Limb (tissue), 2 donors: ENCODE measurements around the gene ZNF778.

ENCODE experiments used
- DNase-seq, 2 donors: peaks; one replicate each; pipeline ENCODE4 v3.0.0-alpha.2; 2016; ENCODE audit errors: extremely low spot score in 2 of 2

The ZNF778 gene

DNA sequence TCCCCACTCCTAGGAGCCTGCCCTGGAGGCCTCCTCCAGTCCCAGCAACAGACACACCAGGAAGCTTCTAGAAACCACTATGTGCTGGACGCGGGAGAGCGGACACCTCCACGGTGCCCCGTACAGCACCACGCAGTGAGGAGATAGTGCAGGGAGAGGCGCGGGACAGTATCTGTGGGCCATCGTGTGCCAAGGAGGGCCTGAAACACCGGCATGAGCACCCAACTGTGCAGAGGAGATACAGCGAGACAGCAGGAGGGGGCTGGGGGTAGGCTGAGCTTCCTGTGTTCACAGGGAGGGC lies 57.7 kb downstream of the ZNF778 start:
- DNase-seq = peak in 1 of 2 donors; percentile 24

DNA sequence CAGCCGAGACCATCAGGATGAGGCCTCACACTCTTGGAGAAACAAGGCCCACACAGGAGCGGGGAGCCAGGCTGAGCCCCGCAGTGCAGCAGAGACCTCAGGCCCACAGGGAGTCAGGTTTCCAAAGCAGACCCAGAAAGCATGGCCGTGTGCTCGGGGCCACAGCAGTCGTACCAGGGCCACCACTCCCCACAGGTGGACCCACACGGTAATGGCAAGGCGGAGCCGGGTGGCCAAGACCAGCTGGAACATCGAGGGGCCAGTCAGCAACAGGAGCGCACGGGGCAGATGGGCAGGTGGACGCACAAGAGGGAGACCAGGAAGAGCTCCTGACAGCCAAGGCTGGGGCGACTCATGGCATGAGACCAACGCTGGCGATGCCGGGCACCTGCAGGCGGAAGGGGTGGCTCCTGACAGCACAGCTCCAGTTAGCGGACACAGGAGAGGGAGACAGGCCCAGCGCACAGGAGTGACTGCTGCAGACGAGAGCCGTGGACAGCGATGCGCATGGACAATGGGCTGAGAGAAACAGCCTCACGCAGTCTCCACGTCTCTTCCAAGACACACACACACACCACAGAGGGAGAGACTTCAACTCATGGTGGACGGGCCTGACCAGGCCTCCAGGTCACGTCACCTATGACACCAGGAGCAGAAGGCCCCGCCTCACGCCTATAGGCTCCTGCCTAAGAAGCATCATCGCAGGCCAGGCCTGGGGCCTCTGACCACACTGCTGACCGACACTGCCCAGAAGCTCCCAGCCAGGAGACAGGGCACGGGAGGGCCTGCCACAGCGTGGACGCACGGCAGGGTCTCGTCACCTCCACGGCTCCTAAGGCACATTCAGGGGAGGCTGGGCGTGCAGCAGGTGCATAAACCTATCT lies 58.6 kb downstream of the ZNF778 start:
- peak in 1 of 2 donors; percentile 18 for DNase-seq

DNA sequence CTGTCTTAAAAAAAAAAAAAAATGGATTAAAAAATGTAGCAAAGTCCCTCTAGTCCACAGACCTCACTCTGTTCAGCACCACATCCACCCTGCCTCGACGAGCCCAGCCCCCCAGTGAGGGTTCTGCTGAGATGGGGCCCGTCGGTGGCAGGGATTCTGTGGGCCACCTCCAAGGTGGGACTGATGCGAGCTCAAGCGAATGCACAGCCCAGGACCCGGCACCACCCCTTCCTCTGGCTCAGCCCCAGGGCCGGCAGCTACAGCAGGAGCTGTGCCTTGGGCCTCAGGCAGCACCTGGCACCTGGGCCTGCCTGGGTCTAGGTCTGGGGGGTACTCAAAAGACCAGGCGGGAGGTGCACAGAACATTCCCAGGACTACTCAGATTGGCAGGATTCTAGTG lies 59.5 kb downstream of the ZNF778 start:
- DNase-seq = no peak

DNA sequence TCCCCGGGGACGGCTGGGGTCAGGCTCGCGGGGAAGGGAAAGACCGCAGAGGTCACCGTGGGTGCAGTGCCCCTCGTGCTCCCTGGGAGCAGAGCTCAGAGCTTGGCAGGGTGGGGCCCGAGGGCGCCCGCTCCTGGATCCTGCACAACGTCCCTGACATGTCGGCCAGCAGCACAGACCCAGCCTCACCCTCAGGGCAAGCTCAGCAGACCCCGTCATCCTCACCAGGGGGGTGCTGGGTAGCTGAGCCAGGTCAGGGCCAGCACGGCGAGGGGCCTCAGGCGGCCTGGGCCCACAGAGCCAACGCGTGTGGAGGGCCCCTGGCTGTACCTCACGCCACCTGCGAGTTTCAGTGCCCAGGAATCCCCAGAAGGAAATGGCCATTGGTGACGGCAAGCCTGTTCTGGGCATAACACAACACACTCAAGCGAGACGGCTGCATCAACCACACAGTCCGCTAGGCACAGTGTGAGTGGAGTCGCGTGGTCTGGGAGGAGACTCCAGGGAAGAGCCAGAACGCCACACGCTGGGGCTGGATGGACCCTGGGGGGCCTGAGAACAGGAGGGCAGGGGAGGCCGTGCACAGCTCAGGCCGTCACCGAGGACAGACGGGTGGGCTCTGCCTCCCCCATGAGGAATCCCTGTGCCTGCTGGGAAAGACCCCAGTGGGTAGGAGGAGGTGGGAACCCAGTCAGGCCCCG lies 60.3 kb downstream of the ZNF778 start:
- peak in 1 of 2 donors; percentile 22 for DNase-seq

DNA sequence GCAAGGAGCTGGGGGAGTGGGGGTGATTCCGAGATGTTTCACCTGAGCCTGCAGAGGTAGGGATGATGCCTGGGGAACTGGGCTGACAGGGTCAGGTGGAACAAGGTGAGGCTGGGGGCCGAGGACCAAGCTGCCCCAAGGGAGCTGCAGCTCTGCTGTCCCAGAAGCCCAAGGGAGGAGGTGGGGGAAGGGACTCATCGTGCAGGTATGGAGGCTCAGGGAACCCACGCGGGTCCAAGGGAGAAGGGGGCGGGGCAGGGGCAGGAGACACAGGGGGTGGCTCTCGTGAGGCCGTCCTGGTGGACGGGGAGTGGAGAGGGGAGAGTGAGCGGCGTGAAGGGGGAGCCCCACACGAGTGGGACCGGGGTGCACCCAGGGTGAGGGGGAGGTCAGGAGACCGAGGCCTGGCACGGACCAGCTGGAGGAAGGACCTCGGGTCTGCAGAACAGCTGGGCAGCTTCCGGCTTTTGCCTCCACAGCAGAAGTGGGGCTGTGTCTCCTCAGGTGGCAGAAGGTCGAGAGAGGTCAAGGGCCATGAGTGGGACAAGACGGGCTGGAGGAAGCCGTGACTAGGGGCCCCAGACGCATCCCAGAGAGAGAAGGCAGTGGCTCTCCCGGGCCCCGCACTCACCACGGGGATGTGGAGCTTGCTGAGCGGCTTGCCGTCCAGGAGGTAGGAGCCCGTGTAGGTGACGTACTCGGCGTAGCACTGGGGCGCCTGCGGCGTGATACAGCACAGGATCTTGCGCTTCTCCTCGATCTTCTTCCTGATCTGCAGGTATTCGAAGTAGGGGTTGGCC lies 61.1 kb downstream of the ZNF778 start:
- DNase-seq = no peak

DNA sequence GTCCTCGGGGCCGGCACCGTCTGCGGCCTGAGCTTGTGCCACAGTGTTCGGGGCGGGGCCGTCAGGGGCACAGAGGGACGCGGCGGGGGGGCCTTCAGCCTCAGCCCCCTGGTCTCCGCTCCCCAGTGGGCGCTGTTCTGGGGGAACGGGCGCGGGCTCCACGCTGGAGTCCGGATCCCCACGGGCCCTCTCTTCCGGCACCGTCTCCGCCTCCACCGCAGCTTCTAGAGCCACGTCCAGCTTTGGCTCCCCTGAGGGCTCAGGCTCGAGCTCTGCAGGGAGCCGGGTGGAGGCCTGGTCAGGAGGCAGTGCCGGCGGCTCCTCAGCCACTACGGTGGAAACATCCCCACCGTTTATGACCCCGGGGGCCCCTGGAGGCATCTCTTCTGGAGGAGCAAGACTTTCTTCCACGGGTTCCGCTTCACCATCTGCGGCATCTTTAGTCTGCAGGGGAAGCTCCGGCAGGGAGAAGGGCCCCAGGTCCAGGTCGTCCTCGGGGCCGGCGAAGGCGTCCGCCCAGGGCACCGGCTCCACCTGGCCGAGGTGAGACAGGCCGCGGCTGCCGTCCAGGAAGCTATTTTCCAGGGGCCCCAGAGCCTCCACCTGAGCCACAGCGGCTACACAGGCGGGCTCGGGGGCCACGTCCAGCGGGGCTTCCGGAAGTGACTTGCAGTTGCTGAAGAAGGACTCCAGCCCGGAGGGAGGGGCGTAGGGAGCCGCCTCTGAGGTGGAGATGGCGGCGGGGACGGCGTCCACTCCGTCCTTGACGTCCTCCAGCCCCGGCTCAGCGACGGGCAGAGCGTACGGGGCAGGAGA lies 62.4 kb downstream of the ZNF778 start:
- no peak for DNase-seq

DNA sequence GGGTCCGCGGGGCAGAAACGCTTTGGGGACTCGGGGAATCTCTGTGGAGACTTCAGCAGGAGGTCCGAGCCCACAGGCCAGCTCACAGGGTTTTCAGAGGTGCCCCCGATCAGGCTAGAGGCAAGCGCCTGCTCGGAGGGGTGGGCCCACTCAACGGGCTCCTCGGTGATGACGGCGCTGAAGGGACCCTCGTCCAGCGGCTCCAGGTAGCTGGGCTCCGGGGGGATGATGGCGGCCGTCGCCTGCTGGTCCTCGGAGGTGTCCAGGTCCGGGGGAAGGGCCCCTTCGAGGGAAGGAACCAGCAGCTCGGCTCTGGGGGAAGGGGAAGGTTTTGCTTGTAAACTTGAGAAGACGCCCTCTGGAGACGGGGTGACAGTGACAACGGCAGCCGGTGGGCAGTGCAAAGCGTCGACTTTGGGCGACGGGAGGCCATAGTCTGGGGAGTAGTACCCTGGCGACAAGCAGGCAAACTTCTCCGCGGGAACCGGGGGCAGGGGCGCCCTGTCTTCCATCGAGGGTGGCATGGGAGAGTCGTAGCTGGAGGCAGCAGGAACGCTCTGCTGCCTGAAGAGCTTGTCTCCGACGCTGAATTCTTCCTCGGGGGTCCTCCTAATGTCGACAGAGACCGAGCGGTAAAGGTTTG lies 63.2 kb downstream of the ZNF778 start:
- DNase-seq = no peak

DNA sequence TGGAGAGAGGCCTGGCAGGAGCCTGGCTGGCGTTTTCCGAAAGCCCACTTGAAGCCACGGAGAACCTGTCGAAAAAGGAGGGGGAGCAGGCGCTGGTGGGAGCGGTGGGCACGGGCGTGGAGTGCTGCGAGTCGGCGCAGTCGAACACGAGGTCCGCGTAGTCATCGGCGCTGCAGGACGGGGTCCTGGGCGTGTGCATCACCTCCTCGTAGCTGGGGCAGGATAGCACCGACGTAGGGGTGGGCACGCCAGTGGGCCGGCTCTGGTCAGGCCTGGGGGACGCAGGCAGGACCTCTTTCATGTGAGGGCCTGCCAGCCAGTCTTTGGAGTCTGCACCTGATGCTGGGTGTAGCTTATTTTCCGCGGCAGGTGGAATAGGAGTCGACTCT lies 63.7 kb downstream of the ZNF778 start:
- no peak for DNase-seq

DNA sequence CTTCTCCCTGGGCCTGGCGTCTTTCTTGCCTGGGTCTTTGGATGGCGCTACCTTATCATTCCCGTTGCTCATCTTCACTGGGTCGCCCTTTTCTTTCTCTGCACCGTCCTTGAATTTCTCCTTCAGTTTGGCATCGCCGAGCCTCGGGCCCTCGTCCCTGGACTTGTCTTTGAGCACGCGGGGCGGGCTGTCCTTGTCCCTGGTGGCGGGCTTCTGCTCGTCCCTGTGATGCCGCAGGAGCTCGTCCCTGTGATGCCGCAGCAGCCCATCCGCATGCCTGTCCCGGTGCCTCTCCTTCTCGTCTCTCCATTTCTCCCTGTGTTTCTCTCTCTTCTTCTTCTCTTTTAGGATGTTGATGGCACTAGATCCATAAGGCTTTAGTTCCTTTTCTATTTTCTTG lies 64.3 kb downstream of the ZNF778 start:
- no peak for DNase-seq

DNA sequence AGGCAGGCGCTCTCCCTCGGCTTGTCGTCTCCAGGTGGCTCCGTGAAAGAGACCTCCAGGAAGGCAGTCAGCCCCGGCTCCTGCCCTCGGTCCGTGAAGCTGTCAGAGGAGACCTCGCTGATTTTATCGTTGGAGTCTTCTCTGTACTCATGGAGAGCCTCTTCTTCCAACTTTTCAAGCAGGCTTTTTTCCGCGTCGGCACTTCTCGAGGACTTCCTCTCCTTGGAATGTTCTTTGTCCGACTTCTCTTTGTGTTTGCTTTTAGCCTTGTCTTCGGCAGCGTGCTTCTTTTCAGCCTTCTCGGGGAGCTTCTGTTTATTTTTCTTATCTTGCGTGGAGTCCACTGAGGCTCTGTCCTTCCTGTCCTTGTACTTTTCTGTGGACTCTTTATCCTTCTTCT lies 65.0 kb downstream of the ZNF778 start:
- no peak for DNase-seq

DNA sequence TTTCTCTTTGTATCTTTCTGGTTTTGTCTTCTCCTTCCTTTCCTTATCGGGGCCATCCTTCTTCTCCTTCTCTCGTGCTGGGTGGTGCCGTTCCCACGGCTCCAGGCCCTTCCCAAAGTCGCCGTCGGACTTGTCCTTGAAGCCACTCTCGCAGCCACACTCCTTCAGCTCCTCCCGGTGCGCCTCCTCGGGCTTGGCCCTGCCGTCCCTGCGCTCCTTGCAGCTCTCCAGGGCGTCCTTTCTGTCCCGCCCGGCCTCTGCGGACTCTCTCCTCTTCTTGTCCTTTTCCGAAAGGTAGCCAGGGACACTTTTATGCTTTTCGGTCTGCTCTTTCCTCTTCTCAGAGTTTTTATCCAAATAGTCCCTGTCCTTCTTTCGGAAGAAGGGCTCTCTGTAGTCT lies 65.9 kb downstream of the ZNF778 start:
- DNase-seq = no peak

DNA sequence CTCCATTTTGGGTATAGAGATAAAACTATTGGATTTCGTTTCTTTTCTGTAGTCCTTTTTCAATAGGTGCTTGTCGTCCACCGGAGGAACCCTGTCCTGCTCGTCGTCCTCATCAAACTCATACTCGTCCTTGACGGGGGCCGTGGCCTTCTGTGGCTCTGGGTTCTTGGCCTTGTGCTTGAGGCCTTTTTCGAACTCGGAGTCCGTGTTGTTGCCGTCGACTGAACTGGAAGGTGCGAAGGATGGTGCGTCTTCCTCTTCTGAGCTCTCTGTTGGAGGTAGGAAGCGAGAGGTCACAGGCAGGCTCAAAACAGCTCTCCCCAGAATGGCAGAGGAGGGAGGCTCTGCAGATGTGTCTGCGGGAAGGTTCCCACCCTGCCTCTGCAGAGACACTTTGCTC lies 67.9 kb downstream of the ZNF778 start:
- no peak for DNase-seq

DNA sequence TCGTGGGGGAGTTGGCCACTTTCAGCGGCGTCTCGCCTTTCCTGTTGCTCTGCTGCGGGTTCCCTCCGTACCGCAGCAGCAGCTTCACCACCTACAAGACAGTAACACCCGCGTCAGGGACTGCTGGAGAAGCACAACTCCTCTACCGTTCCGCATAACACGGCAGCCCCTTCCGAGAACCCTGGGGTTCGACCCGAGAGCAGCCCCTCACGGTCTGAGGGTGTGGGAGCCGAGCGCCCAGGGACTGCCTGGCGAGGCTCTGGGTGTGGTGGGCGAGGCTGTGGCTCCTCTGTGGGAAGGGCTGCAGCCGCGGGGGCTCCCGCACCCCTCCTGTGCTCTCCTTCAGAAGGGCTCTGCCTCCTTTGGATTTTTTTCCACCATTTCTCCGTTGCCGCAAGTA lies 68.6 kb downstream of the ZNF778 start:
- no peak for DNase-seq
